Endodermal cell (in vitro differentiated cells): ENCODE measurements around the gene TTC28. TPM values are rescaled to one million over a fixed set of nuclear protein-coding genes. Genes with fewer than 3 reads are reported as not detected.

Experiments used
- DNase-seq: peaks from one replicate; pipeline ENCODE4 v3.0.0-alpha.2; 2017
- H3K27ac ChIP-seq: 2 replicates; pipeline ENCODE4 v1.5.1; 2013; ENCODE audit warnings: mild to moderate bottlenecking, low read depth, low read length, moderate library complexity
- H3K27me3 ChIP-seq: 2 replicates; pipeline ENCODE4 v1.6.1; 2013; ENCODE audit warnings: mild to moderate bottlenecking, low read length, moderate library complexity; ENCODE audit not compliant: insufficient read depth, control insufficient read depth, poor library complexity, severe bottlenecking
- H3K36me3 ChIP-seq: 2 replicates; pipeline ENCODE4 v1.7.0; 2013; ENCODE audit warnings: mild to moderate bottlenecking, low read length, moderate library complexity; ENCODE audit not compliant: control insufficient read depth, insufficient read depth
- H3K4me1 ChIP-seq: one replicate; pipeline ENCODE4 v1.7.0; 2013; ENCODE audit warnings: low read length; ENCODE audit not compliant: control insufficient read depth, insufficient read depth
- H3K4me3 ChIP-seq: 2 replicates; pipeline ENCODE4 v1.5.1; 2013; ENCODE audit warnings: mild to moderate bottlenecking, low read length, moderate library complexity
- H3K9ac ChIP-seq: 2 replicates; pipeline ENCODE4 v1.6.1; 2013; ENCODE audit warnings: mild to moderate bottlenecking, low read length, moderate library complexity; ENCODE audit not compliant: poor library complexity, severe bottlenecking; ENCODE audit errors: extremely low read depth
- H3K9me3 ChIP-seq: 2 replicates; pipeline ENCODE4 v1.6.1; 2013; ENCODE audit warnings: mild to moderate bottlenecking, low read length, moderate library complexity; ENCODE audit not compliant: control insufficient read depth
- H3K27ac Mint-ChIP-seq: 2 replicates; pipeline ENCODE4 v1.8.0; 2020; ENCODE audit warnings: mixed read lengths
- H3K27me3 Mint-ChIP-seq: 2 replicates; pipeline ENCODE4 v1.8.0; 2021; ENCODE audit warnings: mild to moderate bottlenecking, mixed read lengths; ENCODE audit not compliant: insufficient read depth
- H3K36me3 Mint-ChIP-seq: 2 replicates; pipeline ENCODE4 v1.8.0; 2020; ENCODE audit warnings: low read depth, mixed read lengths
- H3K4me1 Mint-ChIP-seq: 2 replicates; pipeline ENCODE4 v1.8.0; 2020; ENCODE audit warnings: mixed read lengths
- H3K4me3 Mint-ChIP-seq: 2 replicates; pipeline ENCODE4 v1.8.0; 2020; ENCODE audit warnings: mild to moderate bottlenecking, moderate library complexity, mixed read lengths
- H3K9me3 Mint-ChIP-seq: 2 replicates; pipeline ENCODE4 v1.8.0; 2020; ENCODE audit warnings: mild to moderate bottlenecking, mixed read lengths
- CTCF ChIP-seq: fragments of 200-600 bp; sonication (generic); conservative IDR thresholded peaks from 2 replicates; pipeline ENCODE4 v1.5.0; 2021; ENCODE audit warnings: antibody characterized with exemption, mild to moderate bottlenecking
- WGBS, 2 experiments: methylation state at CpG; one replicate each; pipeline versions ENCODE4 v1.1.5 to v1.1.7; 2013; ENCODE audit warnings: missing lambda C conversion rate in 2 of 2, mixed read lengths in 1 of 2; ENCODE audit not compliant: insufficient coverage in 1 of 2, insufficient read length in 1 of 2; 5-methylcytosine and 5-hydroxymethylcytosine counted together
- total RNA-seq, 2 donors: library from RNA; stranded (reverse); fragmentation: NEBNext Ultra II Directional in 1 of 2; extraction: Animal tissue kit (Norgen Biotek cat#: 25700) in 1 of 2; gene quantifications; 2 replicates in 1 of 2; 3 replicates in 1 of 2; pipeline ENCODE4 v1.2.1, GENCODE V29; 2021

The TTC28 gene
- total RNA-seq, 2 donors from 2014 or later: 28.6 to 34.0 TPM

- 80 to 92% methylated on average over 2 of the region's 2 CpGs for WGBS, 2 experiments
- Histone ChIP-seq H3K27ac (no peak overlapping the region), H3K9ac (no peak overlapping the region), H3K4me3 (no peak overlapping the region), H3K27me3 (no peaks in the 10 kb centered on the region), H3K36me3 (no peaks in the 10 kb centered on the region), H3K4me1 (no peaks in the 10 kb centered on the region), H3K9me3 (peaks cover 12% of the 10 kb centered on the region)
- H3K27ac Mint-ChIP-seq: no peak overlapping the region
- peaks cover 9% of the 10 kb centered on the region for H3K36me3 Mint-ChIP-seq
- TF ChIP-seq CTCF: no peak
- no peak overlapping the region for H3K4me3 Mint-ChIP-seq
- H3K4me1 Mint-ChIP-seq: no peaks in the 10 kb centered on the region
- H3K27me3 Mint-ChIP-seq: no peaks in the 10 kb centered on the region
- DNase-seq: no peak
- peaks cover 29% of the 10 kb centered on the region for H3K9me3 Mint-ChIP-seq
Measured at GRCh38 chr22:28394513-28395110, 285.0 kb downstream of the TTC28 start.

GRCh38 chr22:28381429-28382167, 298.0 kb downstream of the TTC28 start:
- no peak for DNase-seq
- Mint-ChIP-seq H3K27me3 (no peaks in the 10 kb centered on the region), H3K27ac (no peak overlapping the region), H3K36me3 (no peaks in the 10 kb centered on the region), H3K4me3 (no peak overlapping the region), H3K9me3 (no peaks in the 10 kb centered on the region), H3K4me1 (peaks cover 9% of the 10 kb centered on the region)
- no peak for TF ChIP-seq CTCF
- H3K36me3 ChIP-seq: no peaks in the 10 kb centered on the region
- no peak overlapping the region for H3K9ac ChIP-seq
- H3K27me3 ChIP-seq: no peaks in the 10 kb centered on the region
- no peaks in the 10 kb centered on the region for H3K4me1 ChIP-seq
- H3K9me3 ChIP-seq: peaks cover 6% of the 10 kb centered on the region
- H3K27ac ChIP-seq: no peak overlapping the region
- whole genome bisulfite sequencing, 2 experiments: 96% methylated on average over 2 of the region's 3 CpGs; no CpG with 5 or more reads in 1 of the 2 experiments
- H3K4me3 ChIP-seq: no peak overlapping the region

- no peaks in the 10 kb centered on the region for H3K27me3 ChIP-seq
- no peak for DNase-seq
- no peak overlapping the region for H3K9ac ChIP-seq
- H3K27me3 Mint-ChIP-seq: no peaks in the 10 kb centered on the region
- peaks cover 6% of the 10 kb centered on the region for H3K9me3 ChIP-seq
- no peaks in the 10 kb centered on the region for H3K36me3 ChIP-seq
- H3K4me1 Mint-ChIP-seq: peaks cover 9% of the 10 kb centered on the region
- no peak overlapping the region for H3K27ac ChIP-seq
- no peak overlapping the region for H3K4me3 ChIP-seq
- WGBS, 2 experiments: 100% methylated on average over 2 to 3 of the region's 4 CpGs
- no peaks in the 10 kb centered on the region for H3K36me3 Mint-ChIP-seq
- H3K4me1 ChIP-seq: no peaks in the 10 kb centered on the region
- H3K4me3 Mint-ChIP-seq: no peak overlapping the region
- no peaks in the 10 kb centered on the region for H3K9me3 Mint-ChIP-seq
- no peak for TF ChIP-seq CTCF
- no peak overlapping the region for H3K27ac Mint-ChIP-seq
Measured at GRCh38 chr22:28379951-28380350, 299.7 kb downstream of the TTC28 start.
